Mesendoderm (in vitro differentiated cells): Measurements from ENCODE around the gene LACTBL1.

Experiments
- DNase-seq: peaks from one replicate; pipeline ENCODE4 v3.0.0; 2013
- H2AK5ac ChIP-seq: 2 replicates; pipeline ENCODE4 v1.6.1; 2013; ENCODE audit warnings: low read length, inconsistent platforms
- H2BK120ac ChIP-seq: 2 replicates; pipeline ENCODE4 v1.6.1; 2013; ENCODE audit warnings: low read depth, mild to moderate bottlenecking, low read length, moderate library complexity, mixed read lengths
- H2BK15ac ChIP-seq: replicated peaks from 2 replicates; pipeline ENCODE4 v1.6.1; 2013; ENCODE audit warnings: low read depth, mild to moderate bottlenecking, moderate library complexity
- H2BK5ac ChIP-seq: 2 replicates; pipeline ENCODE4 v1.6.1; 2013; ENCODE audit warnings: low read length, inconsistent platforms
- H3K18ac ChIP-seq: 2 replicates; pipeline ENCODE4 v1.6.1; 2013; ENCODE audit warnings: mild to moderate bottlenecking, low read length, mixed read lengths
- H3K23ac ChIP-seq: one replicate; pipeline ENCODE4 v1.6.1; 2013; ENCODE audit warnings: low read length
- H3K27ac ChIP-seq: 2 replicates; pipeline ENCODE4 v1.5.1; 2013; ENCODE audit warnings: low read depth, mild to moderate bottlenecking, inconsistent platforms, low read length, moderate library complexity
- H3K27me3 ChIP-seq: 2 replicates; pipeline ENCODE4 v1.6.1; 2013; ENCODE audit warnings: low read length, control low read depth, mild to moderate bottlenecking, inconsistent platforms; ENCODE audit not compliant: insufficient read depth, poor library complexity
- H3K36me3 ChIP-seq: 2 replicates; pipeline ENCODE4 v1.6.1; 2013; ENCODE audit warnings: low read length, inconsistent platforms; ENCODE audit not compliant: control insufficient read depth, insufficient read depth
- H3K4ac ChIP-seq: one replicate; pipeline ENCODE4 v1.6.1; 2013; ENCODE audit warnings: low read depth, mild to moderate bottlenecking, low read length, moderate library complexity
- H3K4me1 ChIP-seq: 2 replicates; pipeline ENCODE4 v1.6.1; 2013; ENCODE audit warnings: low read depth, low read length, inconsistent platforms; ENCODE audit not compliant: control insufficient read depth
- H3K4me2 ChIP-seq: 2 replicates; pipeline ENCODE4 v1.6.1; 2013; ENCODE audit warnings: low read length
- H3K4me3 ChIP-seq: 2 replicates; pipeline ENCODE4 v1.5.1; 2013; ENCODE audit warnings: mild to moderate bottlenecking, low read length
- H3K56ac ChIP-seq: one replicate; pipeline ENCODE4 v1.6.1; 2013; ENCODE audit warnings: low read length
- H3K79me1 ChIP-seq: 2 replicates; pipeline ENCODE4 v1.6.1; 2013; ENCODE audit warnings: low read length, inconsistent platforms
- H3K79me2 ChIP-seq: 2 replicates; pipeline ENCODE4 v1.6.1; 2013; ENCODE audit warnings: mild to moderate bottlenecking, low read length; ENCODE audit not compliant: control insufficient read depth, insufficient read depth
- H3K9ac ChIP-seq: 2 replicates; pipeline ENCODE4 v1.6.1; 2013; ENCODE audit warnings: low read length, inconsistent platforms
- H4K5ac ChIP-seq: one replicate; pipeline ENCODE4 v1.6.1; 2013; ENCODE audit warnings: low read length
- H4K8ac ChIP-seq: one replicate; pipeline ENCODE4 v1.6.1; 2013; ENCODE audit warnings: low read depth, mild to moderate bottlenecking, control low read depth, low read length, moderate library complexity
- WGBS: extraction: QIAGEN DNeasy Blood & Tissue Kit; methylation state at CpG from one replicate; pipeline ENCODE4 v1.1.7; 2013; ENCODE audit warnings: low lambda C conversion rate, missing lambda C conversion rate; ENCODE audit not compliant: insufficient coverage; ENCODE audit errors: extremely low coverage; 5-methylcytosine and 5-hydroxymethylcytosine counted together

Gene LACTBL1

DNA sequence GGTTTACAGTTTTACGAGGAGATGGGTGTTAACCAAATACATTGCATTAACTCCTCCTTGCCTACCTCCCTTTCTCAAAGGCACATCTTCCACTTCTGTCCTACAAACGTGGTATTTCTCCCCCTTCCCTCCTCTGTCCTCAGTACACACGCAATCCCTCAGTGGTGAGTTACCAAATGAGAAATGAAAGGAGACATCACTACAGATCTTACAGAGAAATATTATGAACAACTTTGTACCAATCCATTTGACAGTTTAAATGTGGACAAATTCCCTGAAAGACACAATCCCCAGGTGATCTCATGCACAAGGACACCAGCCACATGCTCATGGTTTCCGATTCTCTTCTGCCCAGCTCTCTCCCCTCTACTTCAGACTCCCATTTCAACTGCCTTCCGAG is 6.4 kb downstream of the LACTBL1 start:
- no peak for DNase-seq
- no peak overlapping the region for H2BK120ac ChIP-seq
- H3K79me1 ChIP-seq: no peaks in the 10 kb centered on the region
- H3K36me3 ChIP-seq: no peaks in the 10 kb centered on the region
- no CpG with 5 or more reads among the region's 5 CpGs for WGBS
- H4K8ac ChIP-seq: no peak overlapping the region
- H4K5ac ChIP-seq: no peak overlapping the region
- no peak overlapping the region for H3K4me2 ChIP-seq
- H3K18ac ChIP-seq: no peak overlapping the region
- no peak overlapping the region for H3K4ac ChIP-seq
- H3K4me3 ChIP-seq: no peak overlapping the region
- no peak overlapping the region for H3K9ac ChIP-seq
- no peaks in the 10 kb centered on the region for H3K4me1 ChIP-seq
- H3K56ac ChIP-seq: no peak overlapping the region
- no peaks in the 10 kb centered on the region for H3K79me2 ChIP-seq
- H2BK5ac ChIP-seq: no peak overlapping the region
- H2BK15ac ChIP-seq: no peak overlapping the region
- H2AK5ac ChIP-seq: no peak overlapping the region
- no peak overlapping the region for H3K23ac ChIP-seq
- H3K27ac ChIP-seq: no peak overlapping the region
- no peaks in the 10 kb centered on the region for H3K27me3 ChIP-seq

DNA sequence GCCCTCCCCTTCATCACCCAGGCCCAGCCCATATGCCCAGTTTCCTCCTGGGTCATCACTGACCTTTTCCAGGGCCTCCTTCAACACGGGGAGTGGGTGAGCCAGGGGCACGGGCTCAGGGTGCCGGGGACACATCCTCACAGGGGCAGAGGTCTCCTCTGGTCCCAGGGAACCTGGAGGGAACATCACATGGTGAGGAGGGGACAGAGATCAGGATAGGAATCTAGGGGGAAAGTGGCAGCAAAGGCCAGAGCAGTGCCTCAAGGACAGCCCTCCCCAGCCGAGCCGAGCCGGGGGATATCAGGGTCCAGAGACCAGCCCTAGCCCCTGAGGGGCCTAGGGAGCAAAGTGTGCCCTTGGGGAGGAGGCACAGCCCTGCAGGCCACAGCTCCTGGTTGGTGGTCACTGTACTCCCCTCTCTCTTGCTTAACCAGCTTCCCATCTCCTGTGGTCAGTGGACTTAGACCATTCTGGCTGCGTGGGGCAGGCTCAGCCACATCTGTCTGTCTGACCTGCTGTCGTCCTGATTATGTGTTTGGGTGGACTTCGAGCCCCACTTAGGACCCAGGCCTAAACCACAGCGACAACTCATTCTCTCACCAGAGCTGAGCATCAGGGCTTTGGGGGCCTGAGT is 9.5 kb downstream of the LACTBL1 start:
- Histone ChIP-seq H2BK120ac (no peak overlapping the region), H3K27ac (no peak overlapping the region), H3K4me2 (no peak overlapping the region), H3K56ac (no peak overlapping the region), H3K4me1 (no peaks in the 10 kb centered on the region), H4K5ac (no peak overlapping the region), H3K4ac (no peak overlapping the region), H3K27me3 (no peaks in the 10 kb centered on the region), H3K79me1 (no peaks in the 10 kb centered on the region), H3K4me3 (no peak overlapping the region), H2BK15ac (no peak overlapping the region), H3K9ac (no peak overlapping the region), H3K18ac (no peak overlapping the region), H3K23ac (no peak overlapping the region), H4K8ac (no peak overlapping the region), H3K36me3 (no peaks in the 10 kb centered on the region), H2AK5ac (no peak overlapping the region), H2BK5ac (no peak overlapping the region), H3K79me2 (no peaks in the 10 kb centered on the region)
- no peak for DNase-seq
- no CpG with 5 or more reads among the region's 10 CpGs for WGBS

DNA sequence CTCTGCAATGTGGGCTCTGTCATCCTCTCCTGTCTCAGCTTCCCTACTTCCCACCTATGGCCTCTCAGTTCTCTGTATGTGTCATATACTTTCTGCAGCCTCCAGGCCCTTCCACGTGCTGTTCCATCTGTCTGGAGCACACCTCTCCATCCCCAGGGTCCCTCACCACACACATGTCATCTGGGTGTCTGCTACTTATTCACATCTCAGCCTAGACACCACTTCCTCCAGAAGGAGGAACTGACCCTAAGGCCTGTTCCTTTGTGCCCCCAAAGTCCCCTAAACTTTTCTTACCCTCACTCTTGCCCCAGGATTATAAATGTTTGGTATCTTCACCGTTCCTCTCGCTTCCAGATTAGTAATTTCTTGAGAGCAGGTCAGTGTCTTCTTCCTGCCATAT is 10.1 kb downstream of the LACTBL1 start:
- Histone ChIP-seq H3K4me1 (no peaks in the 10 kb centered on the region), H3K79me1 (no peaks in the 10 kb centered on the region), H2BK5ac (no peak overlapping the region), H3K27me3 (no peaks in the 10 kb centered on the region), H2BK15ac (no peak overlapping the region), H3K79me2 (no peaks in the 10 kb centered on the region), H4K8ac (no peak overlapping the region), H3K18ac (no peak overlapping the region), H3K9ac (no peak overlapping the region), H3K4me2 (no peak overlapping the region), H3K4ac (no peak overlapping the region), H3K23ac (no peak overlapping the region), H4K5ac (no peak overlapping the region), H3K27ac (no peak overlapping the region), H3K36me3 (no peaks in the 10 kb centered on the region), H3K56ac (no peak overlapping the region), H3K4me3 (no peak overlapping the region), H2BK120ac (no peak overlapping the region), H2AK5ac (no peak overlapping the region)
- no peak for DNase-seq
- no CpG with 5 or more reads among the region's 3 CpGs for WGBS

DNA sequence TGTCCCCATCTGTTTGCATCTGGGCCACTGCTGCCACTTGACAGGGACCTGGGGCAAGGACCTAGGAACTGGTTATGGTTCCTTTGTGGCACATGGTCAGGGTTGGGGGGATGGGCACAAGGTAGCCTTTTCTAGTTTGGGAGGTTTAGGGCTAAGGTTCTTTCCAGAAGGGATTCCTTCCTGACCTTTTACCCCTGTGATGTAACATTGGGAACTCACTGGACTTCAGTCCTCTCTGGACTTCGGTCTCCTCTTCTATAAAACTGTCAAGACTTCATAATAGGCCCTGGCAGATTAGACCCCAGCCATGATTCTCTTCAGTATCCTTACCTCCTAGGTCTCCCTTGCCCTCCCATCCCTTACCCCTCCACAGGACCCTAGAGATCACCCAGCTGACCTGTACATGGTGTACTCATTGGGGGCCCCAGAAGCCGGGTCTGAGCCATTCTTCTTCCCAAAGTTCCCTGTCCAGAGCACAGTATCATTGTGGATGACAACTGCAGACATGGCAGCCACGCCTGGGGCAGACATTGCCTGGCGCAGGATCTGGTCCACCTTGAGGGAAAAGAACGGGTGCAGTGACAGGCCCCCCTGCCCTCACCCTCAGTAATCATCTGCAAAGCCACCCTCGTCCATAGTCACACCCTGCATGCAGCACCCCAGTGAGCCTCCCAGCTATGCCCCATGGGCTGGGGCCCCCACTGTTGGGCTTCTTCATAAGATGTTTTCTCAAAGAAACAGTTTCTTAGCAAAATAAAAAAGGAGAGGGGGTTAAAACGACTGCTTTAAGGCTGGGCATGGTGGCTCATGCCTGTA is 12.9 kb downstream of the LACTBL1 start:
- H3K27me3 ChIP-seq: no peaks in the 10 kb centered on the region
- no CpG with 5 or more reads among the region's 7 CpGs for WGBS
- DNase-seq: no peak

DNA sequence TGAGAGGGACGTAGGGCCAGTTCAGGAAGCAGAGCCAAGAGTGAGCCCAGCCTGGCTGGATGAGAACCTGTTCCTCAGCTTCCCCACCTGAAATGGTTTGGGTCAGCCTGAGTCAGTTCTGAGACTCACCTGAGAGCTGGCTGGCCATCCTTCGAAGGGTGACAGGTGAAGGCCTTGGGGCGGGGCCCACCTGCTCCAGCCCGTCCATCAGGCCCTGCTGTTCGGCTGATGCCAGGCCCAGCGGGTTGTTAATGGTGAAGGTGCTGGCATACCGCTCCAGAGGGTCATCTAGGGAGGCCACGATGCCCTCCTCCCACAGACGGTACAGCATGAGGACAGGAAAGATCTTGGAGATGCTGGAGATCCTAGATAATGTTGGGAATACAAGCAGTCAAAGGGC is 14.1 kb downstream of the LACTBL1 start:
- H3K79me1 ChIP-seq: no peaks in the 10 kb centered on the region
- no peaks in the 10 kb centered on the region for H3K79me2 ChIP-seq
- H3K4me2 ChIP-seq: no peak overlapping the region
- no peak overlapping the region for H3K18ac ChIP-seq
- no peak overlapping the region for H3K23ac ChIP-seq
- H3K56ac ChIP-seq: no peak overlapping the region
- H3K4me3 ChIP-seq: no peak overlapping the region
- H2AK5ac ChIP-seq: no peak overlapping the region
- H3K36me3 ChIP-seq: no peaks in the 10 kb centered on the region
- DNase-seq: no peak
- no peaks in the 10 kb centered on the region for H3K4me1 ChIP-seq
- no peak overlapping the region for H3K9ac ChIP-seq
- WGBS: no CpG with 5 or more reads among the region's 9 CpGs
- H4K8ac ChIP-seq: no peak overlapping the region
- no peak overlapping the region for H3K4ac ChIP-seq
- no peak overlapping the region for H2BK15ac ChIP-seq
- H3K27ac ChIP-seq: no peak overlapping the region
- H2BK5ac ChIP-seq: no peak overlapping the region
- no peak overlapping the region for H4K5ac ChIP-seq
- H2BK120ac ChIP-seq: no peak overlapping the region
- no peaks in the 10 kb centered on the region for H3K27me3 ChIP-seq

More for the DNA sequence above, 12.9 kb downstream of the LACTBL1 start:
- Histone ChIP-seq H4K5ac (no peak overlapping the region), H3K79me2 (no peaks in the 10 kb centered on the region), H3K23ac (no peak overlapping the region), H3K9ac (no peak overlapping the region), H3K4me1 (no peaks in the 10 kb centered on the region), H2BK120ac (no peak overlapping the region), H3K56ac (no peak overlapping the region), H4K8ac (no peak overlapping the region), H3K27ac (no peak overlapping the region), H3K18ac (no peak overlapping the region), H2BK15ac (no peak overlapping the region), H3K4me3 (no peak overlapping the region), H2AK5ac (no peak overlapping the region), H3K79me1 (no peaks in the 10 kb centered on the region), H3K4ac (no peak overlapping the region), H3K36me3 (no peaks in the 10 kb centered on the region), H2BK5ac (no peak overlapping the region), H3K4me2 (no peak overlapping the region)
